Stimulated activated CD4-positive, alpha-beta T cell treated with anti-CD3 and anti-CD28 coated beads, TNF-alpha, amount 100 ng/mL, for 48 hours (primary cell): ENCODE data around the gene PPP1R1B.

Experiments used
- DNase-seq, 3 donors: peaks; one replicate each; pipeline ENCODE4 v3.0.0-alpha.2; 2020; ENCODE audit warnings: low read depth in 3 of 3

PPP1R1B gene

DNA sequence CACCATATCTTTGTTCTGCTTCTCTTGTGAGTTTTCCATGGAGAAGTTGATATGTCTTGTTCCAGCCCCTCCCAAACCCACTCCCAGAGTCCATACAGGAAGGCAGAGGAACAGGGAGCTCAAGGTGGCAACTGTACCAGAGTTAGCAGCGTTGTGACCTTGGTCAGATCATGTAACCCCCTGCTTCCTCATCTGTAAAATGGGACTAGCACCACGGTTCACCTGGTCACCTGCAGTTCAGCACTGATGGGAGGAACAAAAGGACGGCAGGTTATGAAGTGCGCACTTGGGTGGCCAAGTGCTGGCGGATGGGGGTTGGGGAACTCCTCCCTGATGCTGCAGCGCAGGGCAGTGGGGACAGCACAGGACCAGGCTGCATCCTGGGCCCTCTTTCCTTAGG lies 11.3 kb upstream of the PPP1R1B start:
- no peak for DNase-seq

DNA sequence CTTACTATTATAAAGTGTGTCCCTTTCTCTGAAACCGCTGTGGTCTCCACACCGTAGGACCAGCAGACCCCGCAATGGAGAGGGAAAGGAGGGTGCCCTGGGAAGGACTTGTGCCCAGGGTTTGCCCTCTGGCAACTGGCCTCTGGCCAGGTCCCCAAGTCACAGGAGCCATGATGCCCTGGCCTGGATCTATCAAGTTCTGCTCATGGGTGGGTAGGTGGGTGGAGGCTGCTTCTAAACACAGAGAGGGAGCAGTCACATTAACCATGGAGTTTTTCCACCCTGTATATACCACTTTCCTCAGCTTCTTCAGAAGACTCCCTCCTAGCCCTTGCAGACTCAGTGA lies 9.7 kb upstream of the PPP1R1B start:
- DNase-seq, result no peak

DNA sequence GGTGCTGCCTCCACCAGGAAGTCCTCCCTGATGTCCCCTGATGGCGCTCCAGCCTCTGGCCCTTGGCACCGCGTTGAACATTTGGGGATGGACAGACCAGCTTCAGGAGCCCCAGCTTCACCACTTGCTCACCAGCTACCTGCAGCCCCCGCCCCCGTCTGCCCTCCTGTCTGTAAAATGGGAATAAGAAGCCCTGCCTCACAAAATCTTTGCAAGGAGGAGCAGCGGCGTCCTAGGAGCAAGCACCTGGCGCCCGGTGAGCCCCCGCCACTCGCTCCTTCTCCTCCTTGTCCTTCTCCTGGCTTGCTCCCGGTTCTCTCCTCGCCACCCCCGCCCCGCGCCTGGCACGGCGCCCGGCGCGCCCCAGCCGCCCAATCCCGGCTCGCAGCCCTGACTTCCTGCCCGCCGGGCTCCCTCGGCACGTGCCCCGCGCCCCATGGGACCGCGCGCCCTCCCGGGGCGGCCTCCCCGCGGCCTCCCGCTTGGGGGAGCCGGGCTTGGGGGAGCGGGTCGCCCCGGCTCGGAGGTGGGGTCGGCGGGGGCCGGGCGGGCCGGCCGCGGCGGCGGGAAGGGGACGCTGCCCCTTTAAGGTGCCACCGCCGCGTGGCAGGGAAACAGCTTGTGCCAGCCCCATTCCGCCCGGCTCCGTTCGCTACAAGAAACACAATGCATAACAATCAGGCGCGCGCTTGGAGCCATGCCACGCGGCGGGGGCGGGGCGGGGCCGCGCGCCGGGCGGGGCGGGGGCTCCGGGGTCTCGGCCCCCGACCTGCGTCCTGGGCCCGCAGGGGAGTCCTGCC lies 9.1 kb upstream of the PPP1R1B start:
- DNase-seq, result no peak

DNA sequence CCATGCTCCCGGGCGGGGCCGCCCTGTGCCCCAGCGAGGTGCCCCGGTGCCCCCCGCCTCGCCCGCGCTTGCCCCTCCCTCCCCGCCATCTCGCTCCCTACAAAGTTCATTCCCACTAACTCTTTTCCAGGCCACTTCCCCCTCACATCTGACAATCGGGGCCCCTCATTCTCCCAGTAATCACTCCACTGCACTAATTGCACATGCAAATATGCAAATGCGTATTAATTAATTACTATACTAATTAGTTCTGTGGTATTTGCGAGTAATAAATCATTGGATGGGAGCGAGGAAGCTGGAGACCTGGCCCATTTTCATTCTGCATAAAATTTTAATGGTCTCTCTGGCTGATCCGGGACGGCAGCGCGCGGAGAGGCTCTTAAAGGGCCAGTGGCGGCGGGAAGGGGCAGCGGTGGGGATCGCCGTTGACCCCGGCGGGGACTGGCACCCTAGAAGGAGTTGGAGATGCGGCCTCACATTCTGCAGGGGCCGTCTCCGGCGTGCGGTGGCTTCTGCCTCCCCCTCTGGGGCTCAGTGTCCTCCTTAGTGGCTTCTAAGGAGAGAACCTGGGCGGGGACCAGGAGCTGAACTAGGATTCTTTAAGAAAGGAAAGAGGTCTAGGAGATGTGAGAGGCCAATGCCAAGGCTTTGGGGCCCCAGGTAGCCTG lies 8.4 kb upstream of the PPP1R1B start:
- DNase-seq, result no peak

DNA sequence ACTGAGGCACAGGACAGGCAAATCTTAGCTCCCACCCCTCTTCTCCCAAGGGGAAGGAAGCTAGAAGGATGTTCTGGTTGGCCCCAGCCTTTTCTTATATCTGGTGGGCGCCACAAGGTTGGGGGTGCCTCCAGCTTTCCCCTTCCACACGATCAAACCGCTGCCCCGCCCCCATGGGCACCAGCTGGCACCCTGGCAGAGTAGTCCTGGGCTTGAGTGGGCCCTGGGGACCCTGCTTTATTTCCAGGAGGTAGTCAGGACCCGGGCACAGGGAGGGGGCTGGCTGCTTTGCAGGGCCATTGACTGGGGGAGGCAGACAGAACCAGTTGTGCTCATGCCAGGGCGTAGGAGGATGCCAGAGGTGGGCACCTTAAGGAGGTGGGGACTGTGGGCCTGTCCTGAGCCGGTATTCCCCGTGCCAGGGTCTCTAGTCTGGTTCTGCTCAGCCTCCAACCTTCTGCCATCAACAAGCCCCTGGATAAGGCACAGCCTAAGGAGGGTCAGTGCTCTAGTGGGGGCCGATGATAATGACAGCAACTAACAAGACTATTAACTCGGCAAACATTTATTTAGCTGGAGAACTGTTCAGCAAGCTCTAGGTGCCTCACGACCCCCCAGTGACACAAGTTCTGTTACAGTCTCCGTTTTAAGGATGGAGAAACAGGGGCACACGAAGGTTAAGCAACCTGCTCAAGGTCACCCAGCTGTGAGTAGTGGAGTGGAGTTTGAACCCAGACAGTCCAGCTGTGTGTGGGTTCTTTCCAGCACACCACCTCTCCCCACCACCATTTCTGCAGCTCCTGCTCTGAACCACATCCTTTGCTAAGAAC lies 7.6 kb upstream of the PPP1R1B start:
- no peak for DNase-seq

DNA sequence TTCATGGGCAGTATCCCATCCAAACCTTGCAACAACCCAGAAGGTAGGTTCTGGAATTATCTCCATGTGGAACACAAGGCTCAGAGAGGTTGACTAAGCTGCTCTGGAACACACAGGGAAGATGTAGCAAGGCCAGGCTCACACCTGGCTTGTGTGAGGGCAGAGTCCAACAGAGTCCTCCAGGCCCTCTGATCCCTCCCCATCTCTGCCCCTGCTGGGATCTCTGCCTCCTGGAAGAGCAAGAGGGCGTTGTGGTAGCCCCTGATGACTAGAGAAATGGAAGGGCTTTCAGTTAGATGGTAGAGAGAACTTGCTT lies 7.0 kb upstream of the PPP1R1B start:
- no peak for DNase-seq

DNA sequence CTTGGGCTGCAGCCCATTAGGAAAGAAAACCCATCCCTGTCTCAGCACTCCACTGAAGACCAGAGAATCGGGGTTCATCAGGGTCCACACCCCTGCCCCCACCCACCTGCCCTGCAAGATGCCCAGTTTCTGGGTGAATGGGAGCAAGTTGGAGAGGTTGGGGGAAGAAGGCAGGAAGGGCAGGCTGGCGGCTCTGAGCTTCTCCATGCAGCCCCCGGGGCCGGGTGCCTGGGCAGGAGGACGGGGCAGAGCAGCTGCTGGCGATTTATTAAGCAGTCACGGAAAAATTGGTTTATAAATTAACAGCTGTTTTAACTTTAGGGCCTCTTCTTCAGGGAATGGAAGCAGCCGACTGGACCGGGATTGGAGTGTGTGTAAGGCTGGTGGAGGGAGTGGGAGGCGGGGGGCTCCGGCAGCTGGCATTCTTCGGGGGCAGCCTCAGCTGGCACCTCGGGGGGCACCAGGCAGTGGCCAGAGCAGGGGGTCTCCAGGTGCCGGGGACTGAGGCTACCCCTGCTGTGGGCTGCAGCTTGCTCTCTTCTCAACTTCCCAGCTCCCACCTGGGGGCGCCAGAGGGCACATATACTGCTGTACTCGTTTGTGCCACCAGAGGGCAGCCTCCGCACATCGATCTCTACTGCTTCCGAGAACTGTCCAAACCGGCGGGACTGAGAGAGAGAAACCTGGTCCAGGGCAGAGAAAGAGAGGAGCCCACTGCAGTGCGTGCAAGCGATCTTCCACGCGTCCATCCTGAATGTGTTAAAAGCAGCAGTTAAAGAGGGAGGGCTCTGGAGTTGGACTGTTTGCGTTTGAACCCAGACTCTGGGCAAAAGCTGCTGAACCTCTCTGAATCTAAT lies 5.0 kb upstream of the PPP1R1B start:
- DNase-seq, result peak; percentile 71 to 85 (median 74)

DNA sequence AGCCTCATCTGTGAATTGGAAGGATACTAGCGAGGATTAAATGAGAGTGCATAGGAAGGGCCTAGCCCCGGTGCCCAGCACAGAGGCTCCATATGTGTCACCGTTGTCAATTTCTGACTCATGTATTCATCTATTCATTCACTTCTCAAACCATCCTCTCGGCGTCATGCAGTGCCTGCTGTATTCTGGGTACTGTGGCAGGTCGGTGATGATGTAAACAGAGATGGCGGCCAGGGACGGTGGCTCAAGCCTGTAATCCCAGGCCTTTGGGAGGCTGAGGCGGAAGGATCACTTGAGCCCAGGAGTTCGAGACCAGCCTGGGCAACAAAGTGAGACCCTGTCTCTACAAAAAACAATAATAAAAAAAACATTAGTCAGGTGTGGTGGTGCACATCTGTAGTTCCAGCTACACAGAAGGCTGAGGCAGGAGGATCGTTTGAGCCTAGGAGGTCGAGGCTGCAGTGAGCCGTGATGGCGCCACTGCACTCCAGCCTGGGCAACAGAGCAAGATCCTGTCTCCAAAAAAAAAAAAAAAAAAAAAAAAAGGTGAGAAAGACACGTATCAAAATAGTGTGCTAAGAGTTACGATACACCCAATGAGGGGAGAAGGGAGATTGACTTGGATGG lies 4.3 kb upstream of the PPP1R1B start:
- peak in 2 of 3 donors; percentile 30 to 40 for DNase-seq

DNA sequence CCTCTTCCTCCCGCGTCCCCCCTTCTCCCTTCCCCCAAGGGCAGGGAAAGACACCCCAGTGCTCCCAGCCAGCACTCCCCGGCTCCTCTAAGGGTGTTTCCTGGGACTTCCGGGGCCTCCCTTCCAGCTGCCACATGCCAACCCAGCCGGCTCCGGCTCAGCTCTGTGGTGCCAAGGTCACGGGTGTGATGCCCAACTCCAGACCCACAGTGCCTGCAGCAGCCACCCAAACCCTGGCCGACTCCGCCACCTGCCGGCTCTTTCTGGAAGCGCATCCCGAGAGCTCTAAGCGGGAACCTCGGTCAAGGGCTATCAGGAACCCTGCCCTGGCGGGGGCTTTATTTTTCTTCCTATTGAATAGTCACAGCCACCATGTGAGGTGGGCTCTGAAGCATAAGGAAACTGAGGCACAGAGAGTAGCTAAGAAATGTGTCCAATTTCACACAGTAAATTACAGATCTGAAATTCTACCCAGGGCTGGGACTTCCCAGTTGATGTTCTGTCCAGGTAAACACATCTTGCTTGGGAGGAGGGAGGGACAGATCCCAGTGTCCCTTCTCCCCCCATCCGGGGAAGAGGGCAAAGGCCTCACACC lies 3.3 kb upstream of the PPP1R1B start:
- DNase-seq, result peak; percentile 74 to 83 (median 78)

DNA sequence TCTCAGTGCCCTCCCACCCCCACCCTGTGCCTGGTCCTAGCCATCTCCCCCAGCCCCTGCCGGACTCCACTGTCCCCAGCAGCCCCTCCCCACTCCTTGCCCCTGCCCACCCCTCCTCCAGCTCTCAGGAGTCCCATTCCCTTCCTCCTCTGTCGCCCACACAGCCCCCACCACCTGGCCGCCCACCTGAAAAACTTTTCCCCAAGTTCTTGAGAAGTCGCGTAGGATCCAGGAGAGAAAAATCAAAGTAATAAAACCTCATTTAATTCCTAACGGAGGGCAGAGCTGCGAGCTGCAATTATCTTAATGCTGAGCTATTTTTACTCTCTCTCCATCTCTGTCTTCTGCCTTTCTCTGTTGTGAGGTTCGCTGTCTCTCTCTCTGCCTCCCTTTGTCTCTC lies 2.4 kb upstream of the PPP1R1B start:
- DNase-seq, result no peak

DNA sequence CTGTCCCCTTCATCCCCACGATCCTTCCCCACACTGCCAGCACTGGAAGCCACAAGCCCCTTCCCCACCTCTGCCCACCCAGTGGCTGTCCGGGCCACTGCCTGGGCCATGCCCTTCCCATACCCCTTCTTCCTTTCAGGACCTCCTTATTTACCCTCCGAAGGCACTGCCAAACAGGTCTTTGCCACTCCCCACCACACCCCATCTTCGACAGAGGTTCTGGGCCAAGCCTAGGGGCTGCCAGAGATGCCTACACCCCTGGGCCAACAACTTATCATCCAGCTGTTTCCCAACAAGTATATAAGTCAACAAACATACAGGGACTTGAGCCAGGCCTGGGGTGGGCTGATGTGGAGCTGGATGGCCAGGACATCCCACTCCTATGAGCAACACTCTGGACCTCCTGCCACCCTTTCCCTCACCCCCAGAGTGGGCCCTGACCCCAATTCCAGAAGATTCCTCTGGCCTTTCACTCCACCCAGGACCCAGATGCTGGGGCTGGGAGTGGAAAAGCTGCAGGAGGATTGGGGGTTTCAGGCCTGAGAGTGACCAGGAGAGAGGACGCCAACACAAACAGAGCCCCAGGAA lies 1.5 kb upstream of the PPP1R1B start:
- no peak for DNase-seq

DNA sequence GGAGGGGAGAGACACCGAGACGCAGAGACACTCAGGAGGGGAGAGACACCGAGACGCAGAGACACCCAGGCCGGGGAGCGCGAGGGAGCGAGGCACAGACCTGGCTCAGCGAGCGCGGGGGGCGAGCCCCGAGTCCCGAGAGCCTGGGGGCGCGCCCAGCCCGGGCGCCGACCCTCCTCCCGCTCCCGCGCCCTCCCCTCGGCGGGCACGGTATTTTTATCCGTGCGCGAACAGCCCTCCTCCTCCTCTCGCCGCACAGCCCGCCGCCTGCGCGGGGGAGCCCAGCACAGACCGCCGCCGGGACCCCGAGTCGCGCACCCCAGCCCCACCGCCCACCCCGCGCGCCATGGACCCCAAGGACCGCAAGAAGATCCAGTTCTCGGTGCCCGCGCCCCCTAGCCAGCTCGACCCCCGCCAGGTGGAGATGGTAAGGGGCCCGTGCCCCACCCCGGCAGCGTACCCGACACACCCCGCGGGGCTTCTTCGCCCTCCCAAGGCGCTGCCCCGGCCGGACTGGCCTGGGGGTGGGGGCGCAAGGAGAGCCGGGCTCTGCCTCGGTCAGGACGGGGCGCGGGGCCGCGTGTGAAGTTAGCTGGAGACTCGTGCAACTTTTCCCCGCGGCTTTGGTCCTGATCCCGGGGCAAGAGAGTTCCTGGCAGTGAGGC lies 427 bp downstream of the PPP1R1B start:
- DNase-seq, result no peak

DNA sequence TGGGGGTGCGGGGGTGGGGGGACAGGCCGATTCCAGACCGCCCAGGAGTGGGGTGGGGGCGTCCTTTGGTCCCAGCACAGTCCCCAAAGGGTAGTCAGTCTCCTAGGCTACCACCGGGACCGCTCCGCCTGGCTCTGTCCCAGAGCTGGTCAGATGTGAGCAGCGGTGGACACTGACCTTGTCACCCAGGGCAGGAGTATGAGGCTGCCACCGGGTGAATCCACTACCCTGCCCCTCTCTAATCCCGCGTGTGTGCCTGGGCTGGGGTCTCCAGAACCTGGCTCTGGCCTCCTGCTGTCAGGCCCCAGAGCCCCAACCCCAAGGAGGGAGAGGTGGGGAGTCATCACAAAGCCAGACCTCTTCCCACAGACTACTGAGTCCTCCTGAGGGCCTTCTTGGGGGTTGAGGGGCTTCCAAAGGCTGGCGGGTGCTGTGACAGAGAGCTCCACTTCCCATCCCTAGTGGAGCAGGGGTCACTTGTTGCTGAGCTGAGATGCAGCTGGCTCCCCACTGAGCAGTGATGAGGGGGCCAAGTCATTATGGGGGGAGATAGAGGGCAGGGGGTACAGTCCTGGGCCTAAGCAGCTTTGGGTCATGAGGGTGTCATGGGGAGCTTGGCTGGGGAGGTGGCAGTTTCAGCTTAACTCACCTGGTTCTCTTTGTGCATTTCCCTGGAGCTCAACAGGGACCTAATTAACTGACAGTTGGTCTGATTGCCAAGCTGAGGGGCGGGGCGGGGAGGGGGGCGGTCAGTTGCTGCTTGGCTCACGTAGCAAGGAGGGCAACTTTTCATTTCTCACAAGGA lies 1.2 kb downstream of the PPP1R1B start:
- DNase-seq, result no peak

DNA sequence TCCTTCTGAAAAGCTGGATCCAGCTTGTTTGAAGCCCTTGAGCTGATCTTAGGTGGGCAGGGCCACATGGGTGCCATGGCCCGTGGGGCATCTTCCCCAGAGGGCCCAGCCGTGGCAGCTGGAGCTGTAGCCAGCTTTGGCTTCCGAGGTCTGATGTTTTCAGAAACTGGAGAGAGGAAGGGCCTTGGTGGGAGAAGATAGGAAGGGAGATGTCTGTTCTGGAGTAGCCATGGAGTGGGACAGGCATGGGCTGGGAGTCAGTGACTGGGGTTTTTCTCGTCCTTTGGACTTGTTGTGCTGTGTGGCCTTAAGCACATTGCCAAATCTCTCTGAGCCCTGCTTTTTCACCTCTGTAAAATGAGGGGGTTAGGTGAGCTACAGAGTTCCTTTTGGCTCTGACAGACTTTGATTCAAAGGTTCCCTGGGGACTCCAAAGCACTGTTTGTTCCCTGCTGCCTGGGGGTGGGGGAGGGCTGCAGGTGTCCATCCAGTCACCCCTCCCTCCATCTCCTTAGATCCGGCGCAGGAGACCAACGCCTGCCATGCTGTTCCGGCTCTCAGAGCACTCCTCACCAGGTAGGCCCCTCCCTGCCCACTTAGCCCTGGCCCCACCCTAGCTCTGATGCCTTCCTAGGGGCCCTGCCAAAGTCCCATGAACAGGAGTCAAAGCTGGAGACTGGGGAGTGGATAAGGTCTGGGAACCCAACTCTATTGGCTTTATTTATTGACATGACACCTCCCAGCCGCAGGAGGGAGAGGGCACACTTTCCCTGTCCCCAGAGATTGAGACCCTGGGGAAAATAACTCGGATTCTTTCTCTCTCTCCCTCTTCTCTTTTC lies 2.1 kb downstream of the PPP1R1B start:
- no peak for DNase-seq

DNA sequence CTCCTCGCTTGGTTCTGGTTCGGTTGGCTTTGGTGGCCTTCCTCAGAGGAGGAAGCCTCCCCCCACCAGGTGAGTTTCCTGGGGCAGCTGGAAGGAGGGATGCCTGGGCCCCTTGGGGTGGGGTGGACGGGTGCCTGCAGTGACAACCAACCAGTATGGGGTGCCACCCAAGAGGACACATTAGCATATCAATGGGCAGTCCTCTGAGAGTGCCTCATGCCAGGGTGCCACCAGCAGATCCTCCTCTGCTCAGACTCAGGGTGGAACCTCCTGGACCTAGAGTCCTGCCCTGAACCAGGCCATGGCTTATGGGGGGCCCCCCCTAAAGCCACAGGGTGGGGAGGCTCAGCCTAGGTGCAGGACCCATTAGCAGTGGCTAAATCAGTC lies 2.7 kb downstream of the PPP1R1B start:
- DNase-seq, result no peak

DNA sequence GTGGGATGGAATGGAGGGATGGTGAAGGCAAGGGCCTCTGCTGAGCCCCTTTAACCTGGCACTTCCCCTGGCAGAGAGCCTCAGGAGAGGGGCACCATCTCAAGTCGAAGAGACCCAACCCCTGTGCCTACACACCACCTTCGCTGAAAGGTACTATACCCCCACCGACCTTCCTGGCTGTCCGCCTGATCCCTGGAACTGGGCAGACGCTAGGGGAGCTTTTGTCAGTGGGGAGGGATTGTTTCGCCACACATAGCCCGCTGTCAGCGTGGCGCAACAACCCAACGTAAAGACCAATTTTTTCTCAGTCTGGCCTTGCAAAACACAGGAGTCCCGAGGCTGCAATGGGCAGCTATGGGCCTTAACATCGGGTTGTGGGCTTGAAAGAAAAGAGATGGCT lies 3.1 kb downstream of the PPP1R1B start:
- no peak for DNase-seq

DNA sequence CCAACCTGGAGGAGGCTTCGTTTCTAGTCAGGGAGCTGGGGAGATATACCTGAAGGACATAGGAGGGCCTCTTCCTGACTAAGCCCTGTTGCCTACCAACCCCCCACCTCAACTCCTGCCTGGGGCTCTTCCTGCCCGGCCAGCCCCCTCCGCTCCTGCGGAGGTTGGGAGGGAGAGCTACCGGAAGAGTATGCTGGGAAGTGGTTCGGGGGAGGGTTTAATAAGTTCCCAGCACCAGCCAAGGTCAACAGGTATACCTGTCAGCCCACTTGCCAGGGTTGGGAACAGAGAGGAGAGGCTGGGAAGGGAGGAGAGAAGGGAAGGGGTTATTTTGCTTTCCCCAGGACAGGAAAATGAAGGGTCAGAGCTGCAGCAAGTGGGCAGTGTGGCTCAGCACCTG lies 4.7 kb downstream of the PPP1R1B start:
- no peak for DNase-seq

DNA sequence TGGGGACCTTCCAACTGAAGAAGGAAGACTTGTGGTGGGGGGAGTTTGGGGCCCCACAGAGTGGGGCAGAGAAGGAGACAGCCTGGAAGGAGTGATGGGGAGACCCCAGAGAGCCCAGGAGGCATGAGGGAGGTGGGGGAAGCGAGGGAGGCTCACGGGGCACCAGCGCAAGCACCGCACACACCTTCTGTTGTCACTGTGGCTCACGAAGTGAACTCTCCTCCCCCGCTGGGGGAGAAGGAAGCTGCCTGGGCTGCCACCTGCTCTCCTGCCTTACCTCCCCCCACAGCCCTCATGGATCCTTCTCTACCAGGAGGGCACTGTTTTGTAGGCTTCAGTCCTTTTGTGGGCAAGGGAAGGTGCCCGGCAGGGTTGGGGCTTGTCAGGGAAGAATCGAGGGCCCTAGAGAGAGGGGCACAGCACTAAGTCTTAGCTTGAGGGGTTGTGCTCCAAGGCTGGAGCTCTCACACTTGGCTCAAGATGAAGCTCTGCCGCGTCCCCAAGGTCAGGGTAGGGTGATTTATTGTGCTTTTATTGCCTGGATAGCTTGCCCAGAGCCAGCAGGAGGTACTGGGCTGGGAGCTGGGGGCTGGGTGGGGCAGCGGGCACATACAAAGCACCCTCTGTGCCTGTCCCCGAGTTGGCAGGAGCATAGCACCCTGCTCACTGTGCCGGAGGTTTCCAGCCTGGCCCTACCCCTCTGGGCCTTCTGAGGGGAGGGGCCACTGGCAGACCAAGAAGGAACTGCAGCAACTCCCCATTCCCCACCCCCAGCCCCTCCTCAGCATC lies 5.6 kb downstream of the PPP1R1B start:
- DNase-seq, result no peak
